Ovary (tissue), 9 donors: ENCODE measurements around the gene INO80C. TPM values are rescaled to one million over a fixed set of nuclear protein-coding genes. Genes with fewer than 3 reads are reported as not detected.
A peak's percentile ranks its signal among the peaks of the same experiment; 100 is the strongest.

Experiments
- DNase-seq, 5 donors: peaks; one replicate each; pipeline ENCODE4 v3.0.0-alpha.2; 2019 to 2020
- H3K27ac ChIP-seq, 2 donors: fragments of 200-600 bp; one replicate each; pipeline versions ENCODE4 v1.5.1 to v1.8.0; 2019 to 2022
- H3K27me3 ChIP-seq: fragments of 200-600 bp; one replicate; pipeline ENCODE4 v1.8.0; 2022
- H3K36me3 ChIP-seq: fragments of 200-600 bp; sonication (generic); one replicate; pipeline ENCODE4 v1.5.1; 2019
- H3K4me1 ChIP-seq: one replicate; pipeline ENCODE4 v1.8.1; 2013; ENCODE audit warnings: mild to moderate bottlenecking, moderate library complexity; ENCODE audit not compliant: insufficient read depth
- H3K4me3 ChIP-seq: fragments of 200-600 bp; sonication (generic); one replicate; pipeline ENCODE4 v1.5.1; 2017
- H3K9me3 ChIP-seq, 2 donors: fragments of 200-600 bp in 1 of 2; sonication (generic) in 1 of 2; one replicate each; pipeline versions ENCODE4 v1.5.1 to v1.8.1; 2013 to 2019; ENCODE audit warnings: mild to moderate bottlenecking in 1 of 2, moderate library complexity in 1 of 2
- EP300 ChIP-seq: sonication (generic); formaldehyde crosslinking; IDR thresholded peaks from one replicate; pipeline ENCODE4 v1.6.1; 2017; ENCODE audit warnings: antibody characterized with exemption
- POLR2A ChIP-seq: fragments of 450-650 bp; IDR thresholded peaks from one replicate; pipeline ENCODE4 v1.6.1; 2017; ENCODE audit warnings: antibody characterized with exemption, mild to moderate bottlenecking, moderate library complexity
- WGBS, 3 donors: extraction: QIAGEN DNeasy Blood & Tissue Kit in 1 of 3; methylation state at CpG; one replicate each; pipeline versions ENCODE4 v1.1.5 to v1.1.7; 2013 to 2017; 5-methylcytosine and 5-hydroxymethylcytosine counted together
- intact Hi-C, 4 donors: fragments of 100-400 bp; cut with DNase I; formaldehyde crosslinking; loops; one replicate each; pipeline versions ENCODE4 v1.11.0 to v1.15.1; 2022 to 2023
- polyA plus RNA-seq, 2 donors: library from polyadenylated mRNA; stranded (reverse); fragments of 200-250 nt in 1 of 2; fragments of 350-450 nt in 1 of 2; fragmentation: Illumina TruSeq in 1 of 2; extraction: RNeasy Lipid Tissue Mini Kit (QIAGEN cat#74804) in 1 of 2; gene quantifications; one replicate each; pipeline ENCODE4 v1.2.3, GENCODE V29; 2013 to 2014
- total RNA-seq, 7 donors: library from RNA; depleted of rRNA in 2 of 7; stranded (reverse); fragments of >200 nt in 2 of 7; fragmentation: NEBNext Ultra II Directional in 3 of 7; extraction: Animal tissue kit (Norgen Biotek cat#: 25700) in 3 of 7; gene quantifications; one replicate each; pipeline versions ENCODE4 v1.1.0 to v1.2.4, GENCODE V29; 2016 to 2023
- TF ChIP-seq, protein P1 (sequence below), 3 donors: fragments of 450-650 bp in 2 of 3; fragments of 200-600 bp in 1 of 3; IDR thresholded peaks; one replicate each; pipeline versions ENCODE4 v1.5.1 to v1.8.0; 2016 to 2022; ENCODE audit warnings: antibody characterized with exemption in 3 of 3, mild to moderate bottlenecking in 1 of 3
- donor health status: DM: no; HTN: no; CAD: no; lungs with moderate emphysema.
- donor health status: DM: no; HTN: no; CAD: no.
- donor health status: Bipolar disorder and iron deficiency.
- donor health status: DM: yes; HTN: yes; CAD: no.
- donor health status: DM: no; HTN: no; CAD: no.
- donor health status: DM: yes; HTN: yes; CAD: no.

Gene INO80C
- total and polyA plus RNA-seq, 9 donors: 1.8 to 13.9 (median 8.8) TPM

DNA sequence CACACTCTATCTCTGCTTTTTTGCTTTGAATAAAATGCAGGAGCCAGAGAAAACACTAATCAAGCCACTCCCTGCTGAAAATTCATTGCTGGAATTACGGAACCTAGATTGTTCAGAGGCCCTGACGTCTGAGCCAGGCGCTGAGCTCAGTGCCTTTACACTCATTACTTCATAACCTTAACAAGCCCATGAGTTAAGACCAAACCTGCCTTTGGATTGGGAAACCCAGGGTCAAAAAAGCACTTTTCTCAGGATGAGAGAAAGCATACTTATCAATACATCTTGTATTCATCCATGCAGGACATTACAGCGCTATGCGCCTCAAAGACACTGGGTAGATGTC is 762 bp downstream of the INO80C start:
- TF ChIP-seq POLR2A (no peak), EP300 (no peak)
- TF ChIP-seq, protein P1, sequence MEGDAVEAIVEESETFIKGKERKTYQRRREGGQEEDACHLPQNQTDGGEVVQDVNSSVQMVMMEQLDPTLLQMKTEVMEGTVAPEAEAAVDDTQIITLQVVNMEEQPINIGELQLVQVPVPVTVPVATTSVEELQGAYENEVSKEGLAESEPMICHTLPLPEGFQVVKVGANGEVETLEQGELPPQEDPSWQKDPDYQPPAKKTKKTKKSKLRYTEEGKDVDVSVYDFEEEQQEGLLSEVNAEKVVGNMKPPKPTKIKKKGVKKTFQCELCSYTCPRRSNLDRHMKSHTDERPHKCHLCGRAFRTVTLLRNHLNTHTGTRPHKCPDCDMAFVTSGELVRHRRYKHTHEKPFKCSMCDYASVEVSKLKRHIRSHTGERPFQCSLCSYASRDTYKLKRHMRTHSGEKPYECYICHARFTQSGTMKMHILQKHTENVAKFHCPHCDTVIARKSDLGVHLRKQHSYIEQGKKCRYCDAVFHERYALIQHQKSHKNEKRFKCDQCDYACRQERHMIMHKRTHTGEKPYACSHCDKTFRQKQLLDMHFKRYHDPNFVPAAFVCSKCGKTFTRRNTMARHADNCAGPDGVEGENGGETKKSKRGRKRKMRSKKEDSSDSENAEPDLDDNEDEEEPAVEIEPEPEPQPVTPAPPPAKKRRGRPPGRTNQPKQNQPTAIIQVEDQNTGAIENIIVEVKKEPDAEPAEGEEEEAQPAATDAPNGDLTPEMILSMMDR (IDR thresholded peaks at IDR 0.05): no peak
- H3K4me3 ChIP-seq: peak overlapping the region; percentile 85
- DNase-seq: peak in 2 of 5 donors; percentile 34 to 38

DNA sequence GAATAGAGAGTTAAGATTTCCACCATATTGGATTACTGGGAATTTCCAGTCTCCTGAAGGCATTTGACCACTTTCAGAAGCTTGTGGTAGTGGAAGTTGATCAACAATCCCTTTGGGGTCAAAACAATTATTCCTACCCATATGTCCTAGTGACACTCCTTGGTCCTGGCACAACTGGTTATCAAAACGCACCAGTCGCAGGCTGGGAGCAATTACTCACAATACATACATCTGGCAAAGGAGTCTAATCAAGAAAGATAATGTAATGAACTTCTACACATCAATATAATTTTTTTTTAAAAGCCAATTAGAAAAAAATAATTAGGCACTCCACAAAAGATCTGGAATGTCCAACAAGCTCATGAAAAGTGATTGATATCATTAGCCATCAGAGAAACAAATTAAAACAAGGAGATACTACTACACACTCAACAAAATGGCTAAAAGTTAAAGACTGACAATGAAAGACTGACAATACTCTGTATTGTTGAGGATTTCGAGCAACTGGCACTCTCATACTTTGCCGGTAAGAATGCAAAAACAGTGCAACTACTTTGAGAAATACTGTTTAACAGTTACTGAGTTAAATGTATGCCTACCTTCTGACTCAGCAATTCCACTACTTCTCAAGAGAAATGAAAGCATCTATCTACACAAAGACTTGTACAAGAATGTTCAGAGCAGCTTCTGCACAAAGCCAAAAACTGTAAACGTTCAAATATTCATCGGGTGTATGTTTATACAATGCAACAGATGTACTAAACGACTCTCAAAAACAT is 2.0 kb downstream of the INO80C start:
- intact Hi-C loops: no loop called here
- no peak overlapping the region for H3K27ac ChIP-seq
- peaks cover 4% of the 10 kb centered on the region for H3K4me1 ChIP-seq
- no peaks in the 10 kb centered on the region for H3K9me3 ChIP-seq
- TF ChIP-seq, protein P1 (IDR thresholded peaks at IDR 0.05): no peak
- no peak for TF ChIP-seq EP300
- TF ChIP-seq POLR2A: no peak
- WGBS, 3 donors: 75 to 80% (median 78%) methylated on average over 7 of the region's 7 CpGs
- no peak for DNase-seq
- no peak overlapping the region for H3K4me3 ChIP-seq
- no peaks in the 10 kb centered on the region for H3K27me3 ChIP-seq
- no peaks in the 10 kb centered on the region for H3K36me3 ChIP-seq

More for the DNA sequence above, 762 bp downstream of the INO80C start:
- Histone ChIP-seq H3K36me3 (no peaks in the 10 kb centered on the region), H3K4me1 (peaks cover 4% of the 10 kb centered on the region), H3K9me3 (no peaks in the 10 kb centered on the region), H3K27me3 (no peaks in the 10 kb centered on the region), H3K27ac (peak overlapping the region in 1 of 2 donors; percentile 90)
- WGBS, 3 donors: 1 to 3% (median 1%) methylated on average over 5 of the region's 5 CpGs
- intact Hi-C loops: no loop called here

DNA sequence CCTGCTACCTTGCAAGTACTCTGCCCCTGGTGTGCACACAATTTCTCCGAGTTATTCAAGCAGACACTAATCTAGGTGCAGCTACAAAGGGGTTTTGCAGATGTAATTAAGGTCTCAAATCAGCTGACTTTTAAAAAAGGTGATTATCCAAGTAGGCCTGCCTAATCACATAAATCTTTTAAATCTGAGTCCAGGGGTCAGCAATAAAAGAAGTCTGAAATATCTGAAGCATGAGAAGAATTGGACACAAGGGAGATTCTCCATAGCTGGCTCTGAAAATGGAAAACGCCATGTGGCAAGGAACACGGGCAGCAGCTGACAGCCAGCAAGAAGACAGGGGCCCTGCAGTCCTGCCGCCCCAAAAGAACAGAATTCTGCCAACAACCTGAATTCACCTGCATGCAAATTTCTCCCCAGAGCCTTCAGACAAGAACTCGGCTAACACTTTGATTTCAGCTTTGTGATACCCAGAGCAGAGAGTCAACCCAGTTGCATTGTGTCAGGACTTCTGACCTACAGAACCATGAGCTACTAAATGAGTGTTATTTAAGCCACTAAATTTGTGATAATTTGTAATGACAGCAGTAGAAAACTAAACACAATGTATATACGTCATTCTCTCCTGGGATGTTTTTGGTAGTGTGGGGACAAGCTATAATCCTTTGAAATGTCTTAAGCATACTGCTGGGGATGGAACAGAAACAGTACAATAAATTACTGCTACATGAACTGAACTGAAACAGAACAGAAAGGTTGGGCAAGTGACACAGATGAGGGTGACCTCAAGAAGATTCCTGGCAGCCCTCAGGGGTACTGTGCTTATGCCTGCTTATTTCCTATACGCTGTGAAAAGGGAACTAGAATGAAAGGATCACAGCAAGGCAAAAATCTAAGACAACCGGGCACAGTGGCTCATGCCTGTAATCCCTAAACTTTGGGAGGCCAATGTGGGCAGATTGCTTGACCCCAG is 3.2 kb downstream of the INO80C start:
- TF ChIP-seq, protein P1 (IDR thresholded peaks at IDR 0.05): no peak
- TF ChIP-seq POLR2A (no peak), EP300 (no peak)
- H3K9me3 ChIP-seq: no peaks in the 10 kb centered on the region
- no peaks in the 10 kb centered on the region for H3K36me3 ChIP-seq
- intact Hi-C loops: no loop called here
- H3K27me3 ChIP-seq: no peaks in the 10 kb centered on the region
- DNase-seq: no peak
- peaks cover 4% of the 10 kb centered on the region for H3K4me1 ChIP-seq
- H3K4me3 ChIP-seq: no peak overlapping the region
- no peak overlapping the region for H3K27ac ChIP-seq
- 73 to 89% (median 79%) methylated on average over 7 to 8 of the region's 8 CpGs for WGBS, 3 donors

DNA sequence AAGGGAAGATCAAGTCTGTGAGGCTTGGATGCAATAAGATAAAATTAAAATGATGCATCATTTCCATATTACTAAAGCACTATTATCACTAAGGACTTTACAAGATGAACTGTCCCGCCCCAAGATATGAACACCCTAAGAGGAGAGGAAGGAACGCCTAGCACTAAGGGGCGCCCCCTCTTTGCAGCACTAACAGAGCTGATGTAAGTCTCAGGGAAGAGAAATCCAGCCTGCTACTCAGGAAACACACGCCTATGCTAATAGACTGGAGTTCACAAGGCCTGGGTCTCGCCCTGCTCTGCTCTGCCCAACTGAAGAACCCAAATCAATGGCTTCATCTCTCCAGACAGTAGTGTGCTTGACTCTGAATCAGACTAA is 6.1 kb downstream of the INO80C start:
- TF ChIP-seq POLR2A: no peak
- TF ChIP-seq, protein P1 (IDR thresholded peaks at IDR 0.05): no peak
- no peak for TF ChIP-seq EP300
- 74 to 91% (median 91%) methylated on average over 5 of the region's 5 CpGs for WGBS, 3 donors
- intact Hi-C loops: no loop called here
- no peaks in the 10 kb centered on the region for H3K27me3 ChIP-seq
- no peak overlapping the region for H3K4me3 ChIP-seq
- no peak for DNase-seq
- H3K27ac ChIP-seq: no peak overlapping the region
- peaks cover 3% of the 10 kb centered on the region for H3K4me1 ChIP-seq
- no peaks in the 10 kb centered on the region for H3K9me3 ChIP-seq
- no peaks in the 10 kb centered on the region for H3K36me3 ChIP-seq
